HCT116 (cell line): ENCODE data around the gene CDCA4.

Experiments used
- CTCF ChIP-seq, 3 experiments: fragments of 200-600 bp in 1 of 3; sonication (generic) in 1 of 3; IDR thresholded peaks in 2 of 3; conservative IDR thresholded peaks in 1 of 3; 2 replicates each; pipeline ENCODE4 v1.5.1; 2012 to 2017; ENCODE audit warnings: low read depth in 2 of 3, low read length in 2 of 3, antibody characterized with exemption in 1 of 3, borderline replicate concordance in 1 of 3, control low read depth in 1 of 3, mild to moderate bottlenecking in 1 of 3, mixed read lengths in 1 of 3, mixed run types in 1 of 3, moderate library complexity in 1 of 3; ENCODE audit not compliant: insufficient read depth in 1 of 3
- JUND ChIP-seq: IDR thresholded peaks from 2 replicates; pipeline ENCODE4 v1.6.1; 2012
- SIN3A ChIP-seq: IDR thresholded peaks from 2 replicates; pipeline ENCODE4 v1.6.1; 2012; ENCODE audit warnings: low read depth

GRCh38 chr14:105034315-105035039, 13.6 kb upstream of the CDCA4 start:
- TF ChIP-seq JUND (no peak), SIN3A (no peak), CTCF (IDR thresholded peaks at IDR 0.05 in 2 of 3, conservative IDR thresholded peaks at IDR 0.05 in 1 of 3; ENCODE audit: borderline replicate concordance in 1 of 3, insufficient read depth in 1 of 3, low read depth in 2 of 3, low read length in 2 of 3) (no peak)
